K562 (cell line): Measurements from ENCODE around the gene PABPC1L. TPM values are rescaled to one million over a fixed set of nuclear protein-coding genes. Genes with fewer than 3 reads are reported as not detected.

Experiments used
- EHMT2 ChIP-seq: fragments of 450-650 bp; IDR thresholded peaks from 2 replicates; pipeline ENCODE4 v1.6.1; 2018; ENCODE audit warnings: antibody characterized with exemption
- MTA3 ChIP-seq: fragments of 450-650 bp; formaldehyde crosslinking; IDR thresholded peaks from 2 replicates; pipeline ENCODE4 v1.6.1; 2017; ENCODE audit warnings: mild to moderate bottlenecking, borderline replicate concordance
- PHB2 ChIP-seq: fragments of 450-650 bp; IDR thresholded peaks from 2 replicates; pipeline ENCODE4 v1.6.1; 2017; ENCODE audit warnings: low read depth
- RBM15 ChIP-seq: fragments of 200-400 bp; formaldehyde crosslinking; IDR thresholded peaks from 2 replicates; pipeline ENCODE4 v1.6.1; 2018; ENCODE audit warnings: mild to moderate bottlenecking, low read length, moderate library complexity; ENCODE audit not compliant: insufficient read depth
- SETDB1 ChIP-seq: IDR thresholded peaks from one replicate; pipeline ENCODE4 v1.6.1; 2012; ENCODE audit warnings: low read length, control low read depth, inconsistent platforms
- TAF7 ChIP-seq: fragments of 450-650 bp; IDR thresholded peaks from 2 replicates; pipeline ENCODE4 v1.6.1; 2016; ENCODE audit warnings: missing genetic modification characterization, missing compliant biosample characterization
- ZBTB40 ChIP-seq, 2 experiments: fragments of 450-650 bp in 1 of 2; sonication (generic) in 1 of 2; formaldehyde crosslinking in 1 of 2; IDR thresholded peaks; 2 replicates each; pipeline versions ENCODE4 v1.7.1 to v1.9.0; 2016 to 2022; ENCODE audit warnings: inconsistent platforms in 1 of 2, mild to moderate bottlenecking in 1 of 2, missing genetic modification reagents in 1 of 2
- ZNF318 ChIP-seq, 2 experiments: fragments of 450-650 bp; IDR thresholded peaks; 2 replicates each; pipeline ENCODE4 v1.6.1; 2016; ENCODE audit warnings: mild to moderate bottlenecking in 2 of 2, borderline replicate concordance in 1 of 2, low read depth in 1 of 2, moderate library complexity in 1 of 2
- polyA plus RNA-seq, 8 experiments: library from polyadenylated mRNA; depleted of rRNA in 4 of 8; stranded (reverse) in 5 of 8; unstranded in 3 of 8; fragments of >200 nt; fragmentation: Nextera tagmentation in 2 of 8; fragmentation: Illumina TruSeq in 1 of 8; extraction: Ambion mirVana in 2 of 8; extraction: Trizol in 1 of 8; gene quantifications; 2 replicates each; pipeline versions ENCODE4 v1.2.1 to v1.2.3, GENCODE V29; 2011 to 2014; ENCODE audit warnings: inconsistent platforms in 1 of 8, missing spikeins in 1 of 8
- total RNA-seq, 7 experiments: library from RNA; depleted of rRNA in 6 of 7; stranded (reverse); fragments of >200 nt in 6 of 7; fragmentation: Illumina TruSeq in 2 of 7; extraction: Trizol in 2 of 7; gene quantifications; 2 replicates each; pipeline versions ENCODE4 v1.2.1 to v1.2.3, GENCODE V29; 2011 to 2021; ENCODE audit warnings: low replicate concordance in 1 of 7

The PABPC1L gene
- total and polyA plus RNA-seq, 9 of the 15 experiments (the other 6 are each of a cell fraction or from before 2014, with no cell fraction given), result 6.0 to 90.3 (median 15.8) TPM

- peak; percentile 76 for TF ChIP-seq ZBTB40 (IDR thresholded peaks at IDR 0.05)
- no peak for TF ChIP-seq ZBTB40 (CRISPR knock-in tag; IDR thresholded peaks at IDR 0.05)
- no peak for TF ChIP-seq RBM15
- TF ChIP-seq PHB2, result no peak
- no peak for TF ChIP-seq MTA3
- TF ChIP-seq TAF7 (tag), result no peak
- TF ChIP-seq EHMT2, result no peak
- TF ChIP-seq ZNF318 (IDR thresholded peaks at IDR 0.05; ENCODE audit: borderline replicate concordance in 1 of 2, low read depth in 1 of 2), result no peak
- no peak for TF ChIP-seq SETDB1
Observed at GRCh38 chr20:44963325-44964215, 53.7 kb downstream of the PABPC1L start (continued).
